Loucy (cell line): ENCODE measurements around the gene ZNF845.

Experiments used
- H2AFZ ChIP-seq: fragments of 200-600 bp; sonication (generic); 2 replicates; pipeline ENCODE4 v1.6.0; 2016; ENCODE audit warnings: antibody characterized with exemption, mild to moderate bottlenecking, low read length, moderate library complexity
- H3F3A ChIP-seq: fragments of 200-600 bp; 2 replicates; pipeline ENCODE4 v1.6.0; 2016; ENCODE audit warnings: antibody characterized with exemption, low read depth, mild to moderate bottlenecking
- H3K27me3 ChIP-seq: fragments of 200-600 bp; sonication (generic); 2 replicates; pipeline ENCODE4 v1.6.1; 2014; ENCODE audit warnings: low read length, mild to moderate bottlenecking; ENCODE audit not compliant: insufficient read depth, poor library complexity, severe bottlenecking
- H3K36me3 ChIP-seq: fragments of 200-600 bp; sonication (generic); 2 replicates; pipeline ENCODE4 v1.6.1; 2016; ENCODE audit warnings: low read length; ENCODE audit not compliant: insufficient read depth
- H3K4me1 ChIP-seq: fragments of 200-600 bp; sonication (generic); 2 replicates; pipeline ENCODE4 v1.5.1; 2014; ENCODE audit warnings: low read length, mild to moderate bottlenecking; ENCODE audit not compliant: insufficient read depth, poor library complexity, severe bottlenecking
- H3K4me2 ChIP-seq: fragments of 200-600 bp; sonication (generic); 2 replicates; pipeline ENCODE4 v1.6.0; 2014; ENCODE audit warnings: antibody characterized with exemption, low read length, low read depth, mild to moderate bottlenecking; ENCODE audit not compliant: poor library complexity, severe bottlenecking
- H3K4me3 ChIP-seq: fragments of 200-600 bp; sonication (generic); 2 replicates; pipeline ENCODE4 v1.5.1; 2014; ENCODE audit warnings: low read length, mild to moderate bottlenecking, mixed read lengths; ENCODE audit not compliant: poor library complexity, severe bottlenecking
- H3K79me2 ChIP-seq: fragments of 200-600 bp; sonication (generic); 2 replicates; pipeline ENCODE4 v1.6.1; 2014; ENCODE audit warnings: low read length; ENCODE audit not compliant: insufficient read depth
- H3K9ac ChIP-seq: fragments of 200-600 bp; sonication (generic); 2 replicates; pipeline ENCODE4 v1.6.0; 2014; ENCODE audit warnings: mild to moderate bottlenecking, low read depth, low read length, moderate library complexity; ENCODE audit not compliant: poor library complexity, severe bottlenecking
- H3K9me2 ChIP-seq: fragments of 200-600 bp; sonication (generic); replicated peaks from 2 replicates; pipeline ENCODE4 v1.6.1; 2016; ENCODE audit warnings: low read depth, low read length, mixed read lengths
- H3K9me3 ChIP-seq: fragments of 200-600 bp; sonication (generic); 2 replicates; pipeline ENCODE4 v1.6.1; 2014; ENCODE audit warnings: mild to moderate bottlenecking, antibody characterized with exemption, low read length, low read depth; ENCODE audit not compliant: insufficient read depth
- H4K20me1 ChIP-seq: fragments of 200-600 bp; sonication (generic); 2 replicates; pipeline ENCODE4 v1.6.0; 2014; ENCODE audit warnings: antibody characterized with exemption, low read length, mild to moderate bottlenecking; ENCODE audit not compliant: insufficient read depth, poor library complexity, severe bottlenecking
- EZH2phosphoT487 ChIP-seq: fragments of 200-600 bp; IDR thresholded peaks from 2 replicates; pipeline ENCODE4 v1.6.1; 2018; ENCODE audit warnings: antibody characterized with exemption, mild to moderate bottlenecking, moderate library complexity, borderline replicate concordance
- TF ChIP-seq, protein P1 (sequence below): fragments of 200-600 bp; sonication (generic); conservative IDR thresholded peaks from 2 replicates; pipeline ENCODE4 v1.5.1; 2014; ENCODE audit warnings: mild to moderate bottlenecking, antibody characterized with exemption, low read length

ZNF845 gene

DNA sequence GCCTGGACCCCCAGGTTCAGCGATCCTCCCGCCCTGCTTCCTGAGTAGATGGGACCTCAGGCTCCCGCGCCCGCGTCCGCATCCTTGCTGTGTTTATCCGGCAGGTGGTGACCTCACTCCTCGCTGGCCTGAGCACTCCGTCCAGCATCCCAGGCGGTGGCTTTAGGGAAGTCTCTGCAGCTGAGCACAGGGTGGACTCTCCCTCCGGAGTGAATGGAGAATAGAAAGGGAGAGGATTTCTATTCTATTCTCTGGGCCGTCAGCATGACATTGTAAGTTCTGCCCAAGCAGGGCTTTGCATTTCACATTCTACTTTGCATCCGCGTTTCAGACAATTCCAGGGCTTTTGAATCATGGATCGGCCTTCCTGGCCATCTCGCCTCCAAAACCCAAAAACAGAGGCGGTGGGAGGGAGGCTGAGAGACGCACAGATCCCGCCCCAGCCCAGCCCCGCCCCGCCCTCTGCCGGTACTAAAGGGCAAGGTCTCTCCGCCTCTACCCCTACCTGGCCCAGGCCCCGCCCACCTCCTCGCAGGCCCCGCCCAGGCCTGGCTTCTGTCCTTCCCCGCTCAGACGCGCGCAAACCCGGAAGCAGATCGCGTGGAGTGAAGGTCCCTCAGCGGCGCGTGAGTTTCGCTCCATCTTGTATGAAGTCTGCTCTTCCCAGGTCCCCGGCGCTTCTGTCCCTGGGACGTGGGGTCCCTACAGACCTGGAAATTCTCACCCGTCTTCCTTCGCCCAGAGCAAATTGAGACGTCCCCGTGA is 31.8 kb downstream of the ZNF845 start, which contains the start of gene ZNF525:
Gene ZNF525, plus strand, starts transcription at position 572 of the 765 bp plus-strand sequence. CDS start 6,577 bp downstream, outside the sequence.
- no peaks in the 10 kb centered on the region for H3K9me3 ChIP-seq
- no peaks in the 10 kb centered on the region for H3K36me3 ChIP-seq
- no peaks in the 10 kb centered on the region for H3K27me3 ChIP-seq
- H2AFZ ChIP-seq, result peak within 1 kb of the TSS; percentile 100
- H3K4me3 ChIP-seq, result peak within 1 kb of the TSS; percentile 99
- no peaks in the 10 kb centered on the region for H3F3A ChIP-seq
- H3K9me2 ChIP-seq, result no peaks in the 10 kb centered on the region
- peaks cover 11% of the 10 kb centered on the region; the same call in 1 of the 2 replicates for H3K79me2 ChIP-seq
- TF ChIP-seq, protein P1, sequence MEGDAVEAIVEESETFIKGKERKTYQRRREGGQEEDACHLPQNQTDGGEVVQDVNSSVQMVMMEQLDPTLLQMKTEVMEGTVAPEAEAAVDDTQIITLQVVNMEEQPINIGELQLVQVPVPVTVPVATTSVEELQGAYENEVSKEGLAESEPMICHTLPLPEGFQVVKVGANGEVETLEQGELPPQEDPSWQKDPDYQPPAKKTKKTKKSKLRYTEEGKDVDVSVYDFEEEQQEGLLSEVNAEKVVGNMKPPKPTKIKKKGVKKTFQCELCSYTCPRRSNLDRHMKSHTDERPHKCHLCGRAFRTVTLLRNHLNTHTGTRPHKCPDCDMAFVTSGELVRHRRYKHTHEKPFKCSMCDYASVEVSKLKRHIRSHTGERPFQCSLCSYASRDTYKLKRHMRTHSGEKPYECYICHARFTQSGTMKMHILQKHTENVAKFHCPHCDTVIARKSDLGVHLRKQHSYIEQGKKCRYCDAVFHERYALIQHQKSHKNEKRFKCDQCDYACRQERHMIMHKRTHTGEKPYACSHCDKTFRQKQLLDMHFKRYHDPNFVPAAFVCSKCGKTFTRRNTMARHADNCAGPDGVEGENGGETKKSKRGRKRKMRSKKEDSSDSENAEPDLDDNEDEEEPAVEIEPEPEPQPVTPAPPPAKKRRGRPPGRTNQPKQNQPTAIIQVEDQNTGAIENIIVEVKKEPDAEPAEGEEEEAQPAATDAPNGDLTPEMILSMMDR, result no peak
- TF ChIP-seq EZH2phosphoT487, result no peak
- H3K4me2 ChIP-seq, result peak within 1 kb of the TSS; percentile 90
- H3K9ac ChIP-seq, result peak within 1 kb of the TSS; percentile 89
- peaks cover 8% of the 10 kb centered on the region for H3K4me1 ChIP-seq
- H4K20me1 ChIP-seq, result no peaks in the 10 kb centered on the region

DNA sequence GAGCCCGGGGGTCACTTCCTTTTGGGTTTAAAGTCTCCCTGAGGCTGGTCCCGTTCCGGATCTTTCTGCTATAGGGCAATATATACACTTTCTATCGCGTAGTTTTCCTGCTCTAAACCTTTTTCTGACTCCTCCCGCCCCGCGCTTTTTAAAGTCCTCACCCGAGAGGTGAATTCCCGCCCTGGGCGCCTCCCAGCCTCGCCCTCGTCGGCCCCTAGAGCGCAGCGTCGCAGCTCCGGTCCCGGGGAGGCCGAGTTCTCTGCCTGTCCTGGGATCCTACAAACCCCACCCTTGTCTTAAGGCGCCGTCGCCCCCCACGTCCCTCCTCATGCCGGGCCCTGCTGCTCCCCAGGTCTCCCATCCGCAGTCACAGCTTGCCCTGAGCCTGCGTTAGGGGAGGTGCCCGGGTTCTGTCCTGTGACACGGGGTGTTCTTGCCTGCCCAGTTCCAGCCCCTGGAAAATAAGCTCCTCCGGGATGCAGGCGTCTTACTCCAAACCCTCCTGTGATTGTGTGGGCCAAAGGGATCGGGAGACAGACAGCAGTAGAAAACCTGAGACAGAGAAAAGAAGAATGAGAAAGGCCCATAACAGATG is 32.4 kb downstream of the ZNF845 start:
- Histone ChIP-seq H3K27me3 (no peaks in the 10 kb centered on the region), H3K4me2 (peak overlapping the region; percentile 90), H3K4me1 (peaks cover 8% of the 10 kb centered on the region), H3K9me3 (no peaks in the 10 kb centered on the region), H3F3A (no peaks in the 10 kb centered on the region), H3K79me2 (peaks cover 11% of the 10 kb centered on the region; the same call in 1 of the 2 replicates), H3K9ac (peak overlapping the region; percentile 89), H4K20me1 (no peaks in the 10 kb centered on the region), H3K4me3 (peak overlapping the region; percentile 99), H3K36me3 (no peaks in the 10 kb centered on the region), H2AFZ (peak overlapping the region; percentile 100), H3K9me2 (no peaks in the 10 kb centered on the region)
- TF ChIP-seq EZH2phosphoT487, result no peak
- TF ChIP-seq, protein P1, result no peak

GRCh38 chr19:53372196-53372595 is 38.6 kb downstream of the ZNF845 start:
- no peak overlapping the region for H3K4me2 ChIP-seq
- no peaks in the 10 kb centered on the region; the same call in 1 of the 2 replicates for H3K36me3 ChIP-seq
- no peaks in the 10 kb centered on the region for H4K20me1 ChIP-seq
- H3K9me3 ChIP-seq, result no peaks in the 10 kb centered on the region
- no peaks in the 10 kb centered on the region for H3F3A ChIP-seq
- H3K27me3 ChIP-seq, result no peaks in the 10 kb centered on the region
- no peak overlapping the region for H3K9ac ChIP-seq
- H3K4me3 ChIP-seq, result no peak overlapping the region
- TF ChIP-seq, protein P1, result no peak
- no peak for TF ChIP-seq EZH2phosphoT487
- H3K79me2 ChIP-seq, result peaks cover 3% of the 10 kb centered on the region; the same call in 1 of the 2 replicates
- no peaks in the 10 kb centered on the region for H3K9me2 ChIP-seq
- H2AFZ ChIP-seq, result no peak overlapping the region
- no peaks in the 10 kb centered on the region for H3K4me1 ChIP-seq
